ENCODE measurements around the gene SYP. TPM values are rescaled to one million over a fixed set of nuclear protein-coding genes. Genes with fewer than 3 reads are reported as not detected.

Gene SYP
- total and polyA plus RNA-seq, 2 donors (not counting 1 experiment from before 2014, with no cell fraction given), result 1.2 to 1.6 TPM

DNA sequence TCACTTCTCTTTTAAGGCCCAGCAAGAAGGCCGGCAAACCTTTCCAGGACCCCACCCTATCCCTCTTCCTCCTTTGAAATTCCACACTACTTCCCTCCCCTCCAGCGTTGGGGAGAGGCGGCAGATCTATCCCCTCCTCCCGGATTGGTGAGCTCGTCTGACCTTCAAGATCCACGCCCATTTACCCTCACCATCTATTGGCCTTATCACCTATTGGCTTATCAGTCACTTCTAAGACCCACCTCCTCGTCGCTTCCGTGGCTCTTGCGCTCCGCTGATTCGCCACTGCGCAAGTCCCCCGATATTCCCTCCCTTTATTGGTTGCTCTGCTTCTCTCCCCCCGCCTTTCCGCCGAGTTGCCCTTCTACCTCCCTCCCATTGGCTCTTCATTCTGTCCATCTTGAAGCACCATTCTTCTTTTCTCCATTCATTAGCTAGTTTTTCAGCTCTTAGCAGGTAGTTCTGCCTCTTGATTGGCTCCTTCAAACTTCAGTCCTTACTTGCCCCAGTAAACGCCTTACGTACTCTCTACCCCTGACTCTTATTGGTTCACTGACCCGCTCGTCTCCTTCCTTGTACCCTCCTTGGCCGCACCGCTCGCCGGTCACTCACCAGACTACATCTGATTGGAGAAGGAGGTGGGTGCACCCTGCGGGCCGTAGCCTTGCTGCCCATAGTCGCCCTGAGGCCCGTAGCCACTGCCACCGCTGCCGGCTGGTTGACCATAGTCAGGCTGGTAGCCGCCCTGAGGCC, 9.0 kb downstream of the SYP start:
- Histone ChIP-seq H3K4me1 (ENCODE audit: control insufficient read depth in 2 of 2, insufficient read depth in 2 of 2, low read length in 2 of 2) (peaks cover 0 to 20% of the 10 kb centered on the region in 2 donors), H2AFZ (ENCODE audit: insufficient read depth, low read depth, low read length, poor library complexity, severe bottlenecking) (peak overlapping the region; percentile 72), H4K20me1 (ENCODE audit: control insufficient read depth, insufficient read depth, low read length, poor library complexity, severe bottlenecking) (no peaks in the 10 kb centered on the region), H3K27me3 (replicated peaks in 1 of 4; ENCODE audit: control extremely low read depth in 1 of 4, control insufficient read depth in 3 of 4, insufficient read depth in 4 of 4, low read length in 3 of 4) (no peaks in the 10 kb centered on the region), H3K79me2 (ENCODE audit: control insufficient read depth, insufficient read depth, low read length) (no peaks in the 10 kb centered on the region), H3K27ac (ENCODE audit: low read length in 2 of 2) (peak overlapping the region; percentile 63 to 71), H3K36me3 (replicated peaks in 1 of 2; ENCODE audit: control extremely low read depth in 1 of 2, control insufficient read depth in 1 of 2, extremely low read depth in 1 of 2, insufficient read depth in 2 of 2, low read length in 1 of 2) (no peaks in the 10 kb centered on the region), H3K4me3 (ENCODE audit: control extremely low read depth in 1 of 5, extremely low read depth in 1 of 5, insufficient read depth in 1 of 5, low read depth in 2 of 5, low read length in 4 of 5) (peak overlapping the region in 4 of 5 experiments; percentile 62 to 78 (median 70)), H3K9ac (ENCODE audit: low read length) (peak overlapping the region; percentile 67), H3K4me2 (replicated peaks; ENCODE audit: low read depth, low read length, poor library complexity, severe bottlenecking) (peak overlapping the region; percentile 73), H3K9me3 (ENCODE audit: control extremely low read depth in 1 of 3, control insufficient read depth in 2 of 3, insufficient read depth in 1 of 3, low read length in 2 of 3) (peaks cover 0 to 3% (median 0%) of the 10 kb centered on the region in 3 donors)
- Mint-ChIP-seq H3K4me3 (peak overlapping the region; percentile 95), H3K27me3 (no peaks in the 10 kb centered on the region), H3K9me3 (ENCODE audit: insufficient read depth) (no peaks in the 10 kb centered on the region), H3K27ac (peak overlapping the region; percentile 96), H3K4me1 (peaks cover 28% of the 10 kb centered on the region)
- POLR2A ChIA-PET, result interaction anchor here (0.6 to 3.0 kb wide), 11 partner anchors 10 to 299 kb away, joined by 3 to 13 read pairs (median 3); partner anchors contain the start of genes PLP2 and PPP1R3F
- ATAC-seq (ENCODE audit: low read depth), result peak; percentile 84
- intact Hi-C loops (cut with micrococcal nuclease), result loop anchor here (1.0 to 2.0 kb wide), 7 partner anchors 9 to 716 kb away; partner anchors contain the start of genes GPKOW, PPP1R3F and SYP
- WGBS (ENCODE audit: insufficient coverage), result 0% methylated on average over 15 of the region's 32 CpGs
- DNase-seq, result peak; percentile 95
- CTCF ChIA-PET, result interaction anchor here (0.7 to 2.2 kb wide), 7 partner anchors 19 to 233 kb away, joined by 3 to 10 read pairs (median 3); partner anchors contain the start of gene PLP2
- no peak for TF ChIP-seq EZH2 (IDR thresholded peaks at IDR 0.05; ENCODE audit: borderline replicate concordance, insufficient read depth, low read depth, low read length, poor library complexity, severe bottlenecking)
- TF ChIP-seq, protein P1, sequence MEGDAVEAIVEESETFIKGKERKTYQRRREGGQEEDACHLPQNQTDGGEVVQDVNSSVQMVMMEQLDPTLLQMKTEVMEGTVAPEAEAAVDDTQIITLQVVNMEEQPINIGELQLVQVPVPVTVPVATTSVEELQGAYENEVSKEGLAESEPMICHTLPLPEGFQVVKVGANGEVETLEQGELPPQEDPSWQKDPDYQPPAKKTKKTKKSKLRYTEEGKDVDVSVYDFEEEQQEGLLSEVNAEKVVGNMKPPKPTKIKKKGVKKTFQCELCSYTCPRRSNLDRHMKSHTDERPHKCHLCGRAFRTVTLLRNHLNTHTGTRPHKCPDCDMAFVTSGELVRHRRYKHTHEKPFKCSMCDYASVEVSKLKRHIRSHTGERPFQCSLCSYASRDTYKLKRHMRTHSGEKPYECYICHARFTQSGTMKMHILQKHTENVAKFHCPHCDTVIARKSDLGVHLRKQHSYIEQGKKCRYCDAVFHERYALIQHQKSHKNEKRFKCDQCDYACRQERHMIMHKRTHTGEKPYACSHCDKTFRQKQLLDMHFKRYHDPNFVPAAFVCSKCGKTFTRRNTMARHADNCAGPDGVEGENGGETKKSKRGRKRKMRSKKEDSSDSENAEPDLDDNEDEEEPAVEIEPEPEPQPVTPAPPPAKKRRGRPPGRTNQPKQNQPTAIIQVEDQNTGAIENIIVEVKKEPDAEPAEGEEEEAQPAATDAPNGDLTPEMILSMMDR (IDR thresholded peaks at IDR 0.05), result no peak

Data from B cell (primary cell).